CD8-positive, alpha-beta memory T cell (primary cell): Measurements from ENCODE around the gene NUDT13. TPM values are rescaled to one million over a fixed set of nuclear protein-coding genes. Genes with fewer than 3 reads are reported as not detected.

Experiments
- CTCF ChIA-PET: fragments of 350-600 bp; sonication (Branson Sonifier 250); formaldehyde crosslinking; loops from one replicate; lab custom pipeline; 2021; ENCODE audit warnings: antibody characterized with exemption; lab: Charles Lee
- POLR2A ChIA-PET: fragments of 350-600 bp; sonication (Branson Sonifier 250); formaldehyde crosslinking; loops from one replicate; lab custom pipeline; 2021; ENCODE audit warnings: antibody characterized with exemption; lab: Charles Lee
- DNase-seq, 5 donors: peaks; one replicate each; pipeline versions ENCODE4 v3.0.0 to v3.0.0-alpha.2; 2020 to 2022; ENCODE audit warnings: mixed read lengths in 1 of 5
- H3K27ac ChIP-seq: one replicate; pipeline ENCODE4 v1.7.0; 2013; ENCODE audit warnings: low read depth, mild to moderate bottlenecking, low read length, moderate library complexity
- H3K27me3 ChIP-seq: 2 replicates; pipeline ENCODE4 v1.7.0; 2013; ENCODE audit warnings: low read length, mild to moderate bottlenecking; ENCODE audit not compliant: insufficient read depth, poor library complexity, severe bottlenecking
- H3K36me3 ChIP-seq: 2 replicates; pipeline ENCODE4 v1.7.0; 2013; ENCODE audit warnings: mild to moderate bottlenecking, low read length, moderate library complexity; ENCODE audit not compliant: insufficient read depth
- H3K4me1 ChIP-seq: 2 replicates; pipeline ENCODE4 v1.7.0; 2013; ENCODE audit warnings: mild to moderate bottlenecking, low read length, moderate library complexity; ENCODE audit not compliant: insufficient read depth
- H3K4me3 ChIP-seq: 2 replicates; pipeline ENCODE4 v1.7.0; 2013; ENCODE audit warnings: mild to moderate bottlenecking, low read length
- H3K9me3 ChIP-seq: 2 replicates; pipeline ENCODE4 v1.7.0; 2013; ENCODE audit warnings: mild to moderate bottlenecking, low read length
- H3K27ac Mint-ChIP-seq, 8 donors: one replicate each; pipeline ENCODE4 v1.8.0; 2020 to 2021; ENCODE audit warnings: mixed read lengths in 8 of 8, mild to moderate bottlenecking in 6 of 8, inconsistent platforms in 3 of 8, moderate library complexity in 3 of 8
- H3K27me3 Mint-ChIP-seq, 2 donors: one replicate each; pipeline ENCODE4 v1.8.0; 2020 to 2021; ENCODE audit warnings: mixed read lengths in 2 of 2, mild to moderate bottlenecking in 1 of 2, moderate library complexity in 1 of 2
- H3K36me3 Mint-ChIP-seq, 3 donors: one replicate each; pipeline ENCODE4 v1.8.0; 2020 to 2021; ENCODE audit warnings: mixed read lengths in 3 of 3, inconsistent platforms in 1 of 3, mild to moderate bottlenecking in 1 of 3
- H3K4me1 Mint-ChIP-seq, 3 donors: one replicate each; pipeline ENCODE4 v1.8.0; 2020 to 2021; ENCODE audit warnings: mixed read lengths in 3 of 3, inconsistent platforms in 1 of 3, mild to moderate bottlenecking in 1 of 3
- H3K4me3 Mint-ChIP-seq, 7 donors: one replicate each; pipeline ENCODE4 v1.8.0; 2020 to 2021; ENCODE audit warnings: mixed read lengths in 7 of 7, mild to moderate bottlenecking in 6 of 7, moderate library complexity in 4 of 7, inconsistent platforms in 2 of 7
- H3K9me3 Mint-ChIP-seq, 5 donors: one replicate each; pipeline ENCODE4 v1.8.0; 2020 to 2022; ENCODE audit warnings: mixed read lengths in 5 of 5, mild to moderate bottlenecking in 3 of 5, moderate library complexity in 2 of 5, inconsistent platforms in 1 of 5
- polyA plus RNA-seq: library from polyadenylated mRNA; unstranded; fragments of 300-500 nt; fragmentation: Illumina TruSeq; gene quantifications from one replicate; pipeline ENCODE4 v1.2.3, GENCODE V29; 2021
- total RNA-seq, 2 experiments: library from RNA; stranded (reverse); gene quantifications; one replicate each; pipeline ENCODE4 v1.2.3, GENCODE V29; 2021

NUDT13 gene
- total RNA-seq (1 to 10 TPM; 1.7 TPM), polyA plus RNA-seq (0.85 TPM)

DNA sequence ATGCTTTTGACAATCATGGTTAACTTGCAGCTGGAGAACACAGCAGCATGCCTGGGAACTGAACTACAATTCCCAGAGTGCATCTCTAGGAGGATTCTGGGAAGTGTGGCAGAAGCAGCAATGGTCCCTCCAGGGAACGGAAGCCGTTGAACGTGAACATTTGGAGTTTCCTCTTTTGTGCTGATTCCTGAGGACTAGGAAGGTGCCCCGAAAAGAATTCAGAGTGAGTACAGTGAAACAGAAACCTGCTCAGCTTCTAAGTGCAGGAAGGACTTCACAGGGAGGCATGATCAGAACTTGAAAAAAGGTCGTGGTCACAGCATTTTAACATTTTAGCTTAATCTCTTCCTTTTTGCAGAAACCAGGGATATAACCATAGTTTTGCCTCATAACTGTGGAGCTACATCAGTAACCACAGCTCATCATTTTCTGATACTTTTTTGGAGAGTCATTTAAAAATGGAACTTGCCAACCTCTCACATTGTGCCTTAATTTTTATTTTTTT lies at the start of gene NUDT13:
NUDT13 (plus strand) TSS at position 111 of the 505 bp plus-strand sequence. CDS start 3,911 bp downstream, outside the sequence.
- no peaks in the 10 kb centered on the region for H3K27me3 ChIP-seq
- H3K27me3 Mint-ChIP-seq: no peaks in the 10 kb centered on the region
- H3K27ac ChIP-seq: peak within 1 kb of the TSS; percentile 73
- peak within 1 kb of the TSS; percentile 58 to 93 (median 89) for H3K27ac Mint-ChIP-seq
- CTCF ChIA-PET: interaction anchor here (1.5 to 2.7 kb wide), 3 partner anchors 14 to 48 kb away, joined by 3 to 18 read pairs (median 10); partner anchors contain the start of gene P4HA1
- peak within 1 kb of the TSS; percentile 52 for H3K4me3 ChIP-seq
- peaks cover 8 to 15% (median 14%) of the 10 kb centered on the region in 3 donors for H3K4me1 Mint-ChIP-seq
- peaks cover 5% of the 10 kb centered on the region for H3K36me3 ChIP-seq
- peak within 1 kb of the TSS; percentile 87 to 95 (median 91) for H3K4me3 Mint-ChIP-seq
- H3K4me1 ChIP-seq: no peaks in the 10 kb centered on the region
- peaks cover 3 to 26% (median 4%) of the 10 kb centered on the region in 3 donors for H3K36me3 Mint-ChIP-seq
- POLR2A ChIA-PET: interaction anchor here (0.6 to 1.4 kb wide), 2 partner anchors 14 to 508 kb away, joined by 8 to 9 read pairs; partner anchors contain the start of gene P4HA1
- peaks cover 0 to 3% (median 0%) of the 10 kb centered on the region in 5 donors for H3K9me3 Mint-ChIP-seq
- no peaks in the 10 kb centered on the region for H3K9me3 ChIP-seq
- peak in 4 of 5 donors; percentile 8 to 56 (median 38) for DNase-seq

DNA sequence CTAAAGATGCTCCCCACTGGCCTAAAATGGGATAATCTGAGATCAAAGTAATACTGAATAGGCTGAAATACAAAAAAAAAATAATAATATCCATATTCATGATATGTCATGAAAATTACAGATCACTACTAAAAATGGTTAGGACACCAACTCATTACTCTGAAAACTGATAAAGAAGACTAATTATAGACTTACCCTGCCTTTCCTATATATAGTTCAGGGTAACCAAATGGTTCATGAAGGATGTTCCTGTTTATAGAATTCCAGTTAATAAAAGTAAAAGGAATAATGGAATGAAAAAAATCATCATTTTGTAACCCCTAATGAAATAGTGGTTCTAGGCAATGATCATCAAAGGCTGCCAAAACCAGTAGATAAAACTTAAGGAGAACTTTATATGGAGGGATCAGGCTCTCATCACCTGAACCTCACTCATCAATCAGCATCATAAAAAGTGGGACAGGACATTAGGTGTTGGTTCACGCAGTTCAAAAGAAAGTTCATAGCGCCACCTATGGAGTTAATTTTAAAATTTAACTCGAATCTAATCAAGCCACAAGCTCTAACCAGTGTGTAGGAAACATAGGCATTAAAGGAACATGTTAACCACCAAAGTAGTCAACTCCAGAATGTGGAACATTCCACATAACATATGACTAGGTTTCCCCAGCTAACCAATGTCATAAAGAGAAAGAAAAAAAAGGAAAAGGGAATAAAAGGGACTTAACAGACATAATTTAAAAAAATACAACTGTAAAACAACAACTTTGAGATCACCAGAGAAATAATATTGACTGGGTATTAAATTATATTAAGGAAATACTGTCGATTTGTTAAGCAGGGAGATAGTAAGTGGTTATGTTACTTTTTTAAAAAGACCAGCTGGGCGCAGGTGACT lies 49.3 kb upstream of the NUDT13 start:
- peak in 2 of 5 donors; percentile 2 to 7 for DNase-seq
- Mint-ChIP-seq H3K27ac (peak overlapping the region in 4 of 8 donors; percentile 22 to 92 (median 48)), H3K36me3 (peaks cover 0 to 43% (median 1%) of the 10 kb centered on the region in 3 donors), H3K4me1 (peaks cover 8 to 13% (median 10%) of the 10 kb centered on the region in 3 donors), H3K4me3 (no peak overlapping the region), H3K9me3 (no peaks in the 10 kb centered on the region), H3K27me3 (no peaks in the 10 kb centered on the region)
- H3K27me3 ChIP-seq: no peaks in the 10 kb centered on the region
- no peak overlapping the region for H3K27ac ChIP-seq
- POLR2A ChIA-PET: no interaction called here
- CTCF ChIA-PET: interaction anchor here (0.7 to 0.9 kb wide), 3 partner anchors 35 to 697 kb away, joined by 3 to 4 read pairs (median 4); partner anchors contain the start of gene P4HA1
- H3K9me3 ChIP-seq: no peaks in the 10 kb centered on the region
- peaks cover 4% of the 10 kb centered on the region for H3K4me1 ChIP-seq
- no peaks in the 10 kb centered on the region for H3K36me3 ChIP-seq
- no peak overlapping the region for H3K4me3 ChIP-seq

DNA sequence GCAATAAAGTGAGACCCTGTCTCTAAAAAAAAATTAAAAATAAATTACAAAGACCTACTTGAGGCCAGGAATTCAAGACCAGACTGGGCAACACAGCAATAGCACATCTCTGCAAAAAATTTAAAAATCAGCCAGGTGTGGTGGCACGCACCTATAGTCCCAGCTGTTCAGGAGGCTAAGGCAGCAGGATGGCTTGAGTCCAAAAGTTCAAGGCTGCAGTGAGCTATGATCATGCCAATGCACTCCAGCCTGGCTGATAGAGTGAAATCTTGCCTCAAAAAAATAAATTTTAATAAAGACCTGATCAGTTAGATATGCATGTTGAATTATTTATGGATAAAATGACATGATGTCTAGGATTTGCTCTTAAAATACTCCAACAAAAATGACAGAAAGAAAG lies 48.5 kb upstream of the NUDT13 start:
- no peaks in the 10 kb centered on the region for H3K36me3 ChIP-seq
- no peak for DNase-seq
- Mint-ChIP-seq H3K9me3 (no peaks in the 10 kb centered on the region), H3K27me3 (no peaks in the 10 kb centered on the region), H3K27ac (peak overlapping the region in 2 of 8 donors; percentile 27 to 36), H3K4me3 (no peak overlapping the region), H3K4me1 (peaks cover 8 to 13% (median 10%) of the 10 kb centered on the region in 3 donors), H3K36me3 (peaks cover 0 to 48% (median 1%) of the 10 kb centered on the region in 3 donors)
- no peaks in the 10 kb centered on the region for H3K9me3 ChIP-seq
- H3K4me3 ChIP-seq: no peak overlapping the region
- peaks cover 4% of the 10 kb centered on the region for H3K4me1 ChIP-seq
- H3K27ac ChIP-seq: no peak overlapping the region
- ChIA-PET POLR2A (no interaction called here), CTCF (interaction anchor here (0.7 to 0.9 kb wide), 3 partner anchors 34 to 698 kb away, joined by 3 to 4 read pairs (median 4); partner anchors contain the start of gene P4HA1)
- H3K27me3 ChIP-seq: no peaks in the 10 kb centered on the region

DNA sequence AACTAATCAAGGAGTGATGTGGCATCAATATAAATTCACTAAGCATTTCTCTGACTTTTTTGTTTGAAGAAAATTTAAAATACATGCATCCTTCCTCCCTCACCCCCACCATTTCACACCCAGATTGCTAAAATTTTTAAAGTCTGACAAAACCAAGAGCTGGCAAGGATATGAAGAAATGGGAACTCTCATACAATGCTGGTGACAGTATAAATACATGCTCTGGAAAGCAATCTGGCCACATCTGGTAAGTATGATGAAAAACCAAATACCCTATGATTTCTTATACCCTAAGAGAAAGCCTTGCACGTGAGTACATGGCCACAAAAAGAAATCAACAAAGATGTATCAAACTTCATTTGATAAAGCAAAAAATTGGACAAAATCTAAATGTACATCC lies 44.8 kb upstream of the NUDT13 start:
- H3K27me3 ChIP-seq: no peaks in the 10 kb centered on the region
- no peak overlapping the region for H3K4me3 Mint-ChIP-seq
- no peak overlapping the region for H3K4me3 ChIP-seq
- DNase-seq: no peak
- no peak overlapping the region for H3K27ac ChIP-seq
- no peaks in the 10 kb centered on the region for H3K9me3 ChIP-seq
- no peaks in the 10 kb centered on the region for H3K27me3 Mint-ChIP-seq
- peaks cover 5 to 9% (median 6%) of the 10 kb centered on the region in 3 donors for H3K4me1 Mint-ChIP-seq
- H3K36me3 ChIP-seq: no peaks in the 10 kb centered on the region
- CTCF ChIA-PET: no interaction called here
- peaks cover 0 to 55% (median 10%) of the 10 kb centered on the region in 3 donors for H3K36me3 Mint-ChIP-seq
- peak overlapping the region in 3 of 8 donors; percentile 19 to 45 (median 21) for H3K27ac Mint-ChIP-seq
- POLR2A ChIA-PET: no interaction called here
- H3K4me1 ChIP-seq: peaks cover 1% of the 10 kb centered on the region
- H3K9me3 Mint-ChIP-seq: no peaks in the 10 kb centered on the region

DNA sequence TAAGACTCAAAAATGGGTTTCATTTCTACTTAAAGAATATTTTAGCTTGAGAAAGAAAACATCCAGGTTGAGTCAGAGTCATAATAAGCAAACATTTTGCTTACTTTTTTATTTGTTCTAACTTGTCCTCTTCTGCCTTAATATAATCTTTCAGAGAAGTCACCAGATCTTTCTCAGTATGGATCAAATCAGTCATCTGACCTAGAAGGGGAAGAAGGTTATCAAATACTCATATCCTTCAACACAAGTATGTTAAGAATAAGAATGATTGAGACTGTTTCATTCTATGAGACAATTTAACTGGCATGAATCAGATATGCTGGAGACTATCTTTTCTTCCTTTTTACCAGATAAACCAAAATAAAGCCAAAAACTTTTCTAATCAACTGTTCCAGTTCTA lies 36.6 kb upstream of the NUDT13 start:
- Mint-ChIP-seq H3K4me3 (no peak overlapping the region), H3K27me3 (no peaks in the 10 kb centered on the region), H3K4me1 (peaks cover 9 to 12% (median 11%) of the 10 kb centered on the region in 3 donors), H3K27ac (no peak overlapping the region), H3K9me3 (no peaks in the 10 kb centered on the region), H3K36me3 (peaks cover 4 to 41% (median 13%) of the 10 kb centered on the region in 3 donors)
- CTCF ChIA-PET: no interaction called here
- H3K9me3 ChIP-seq: no peaks in the 10 kb centered on the region
- H3K4me1 ChIP-seq: no peaks in the 10 kb centered on the region
- no peak overlapping the region for H3K4me3 ChIP-seq
- POLR2A ChIA-PET: no interaction called here
- H3K36me3 ChIP-seq: peaks cover 11% of the 10 kb centered on the region
- no peak for DNase-seq
- no peaks in the 10 kb centered on the region for H3K27me3 ChIP-seq
- H3K27ac ChIP-seq: no peak overlapping the region

DNA sequence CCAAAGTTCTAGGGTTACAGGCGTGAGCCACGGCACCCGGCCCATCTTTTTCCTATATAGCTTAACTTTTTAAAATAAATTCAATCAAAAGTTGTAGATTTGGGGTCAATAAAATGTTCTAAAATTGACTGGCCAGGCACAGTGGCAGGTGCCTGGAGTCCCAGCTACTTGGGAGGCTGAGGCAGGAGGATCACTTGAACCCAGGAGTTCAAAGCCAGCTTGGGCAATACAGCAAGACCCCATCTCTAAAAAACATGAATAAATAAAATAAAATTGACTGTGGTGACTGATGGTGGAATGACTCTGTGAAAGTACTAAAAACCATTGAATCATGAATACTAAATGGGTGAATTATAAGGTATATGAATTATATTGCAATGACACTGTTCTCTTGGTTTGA lies 34.4 kb upstream of the NUDT13 start:
- no peaks in the 10 kb centered on the region for H3K9me3 ChIP-seq
- ChIA-PET CTCF (interaction anchor here (1.5 kb wide), 1 partner anchor 83 kb away, joined by 3 read pairs; no protein-coding TSS in a partner anchor), POLR2A (no interaction called here)
- no peak overlapping the region for H3K4me3 Mint-ChIP-seq
- no peaks in the 10 kb centered on the region for H3K27me3 Mint-ChIP-seq
- peaks cover 11% of the 10 kb centered on the region for H3K36me3 ChIP-seq
- H3K4me3 ChIP-seq: no peak overlapping the region
- H3K4me1 ChIP-seq: no peaks in the 10 kb centered on the region
- no peaks in the 10 kb centered on the region for H3K9me3 Mint-ChIP-seq
- no peak for DNase-seq
- H3K27me3 ChIP-seq: no peaks in the 10 kb centered on the region
- H3K36me3 Mint-ChIP-seq: peaks cover 4 to 33% (median 7%) of the 10 kb centered on the region in 3 donors
- H3K27ac Mint-ChIP-seq: no peak overlapping the region
- no peak overlapping the region for H3K27ac ChIP-seq
- peaks cover 11 to 21% (median 12%) of the 10 kb centered on the region in 3 donors for H3K4me1 Mint-ChIP-seq

DNA sequence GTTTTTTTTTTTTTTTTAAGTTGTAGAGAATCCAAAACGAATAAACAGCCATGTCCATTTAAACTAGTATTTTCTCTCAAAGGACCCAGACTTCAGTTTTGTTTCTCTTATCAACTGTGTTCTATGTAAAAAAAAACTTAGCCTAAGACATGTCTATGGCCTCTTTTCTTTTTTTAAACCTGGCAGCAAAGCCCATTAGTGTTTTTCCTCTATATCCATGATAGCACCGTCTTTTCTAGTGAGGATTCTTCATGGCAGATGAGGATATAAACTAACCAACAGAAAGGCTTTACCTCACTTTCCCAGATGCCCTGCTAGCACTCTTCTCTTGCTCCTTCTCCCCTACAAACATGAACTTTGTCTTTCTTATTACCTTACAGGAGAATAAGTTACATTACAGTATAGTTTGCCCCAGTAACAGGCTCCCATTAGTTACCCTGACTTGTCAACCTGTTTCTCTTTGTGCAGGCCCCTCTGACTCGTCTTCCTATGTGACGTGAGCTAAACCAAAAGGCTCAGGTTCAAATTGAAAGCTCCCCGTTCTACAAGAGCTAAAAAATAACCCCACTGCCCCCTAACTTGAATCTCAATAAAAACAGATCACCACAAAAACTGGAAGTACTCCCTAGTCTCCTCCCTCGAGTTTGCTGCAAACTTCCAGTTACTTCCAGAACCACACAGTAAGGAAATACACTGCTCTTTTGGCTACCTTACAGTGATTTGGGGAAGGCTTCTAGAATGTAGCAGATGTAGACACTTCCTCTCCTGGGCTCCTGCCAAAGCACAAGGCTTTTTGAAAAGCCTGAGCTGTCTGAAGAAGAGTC lies 33.7 kb upstream of the NUDT13 start:
- ChIA-PET CTCF (interaction anchor here (1.3 kb wide), 1 partner anchor 16 kb away, joined by 4 read pairs; no protein-coding TSS in a partner anchor), POLR2A (no interaction called here)
- Histone ChIP-seq H3K4me3 (no peak overlapping the region), H3K4me1 (no peaks in the 10 kb centered on the region), H3K36me3 (peaks cover 11% of the 10 kb centered on the region), H3K9me3 (no peaks in the 10 kb centered on the region), H3K27me3 (no peaks in the 10 kb centered on the region), H3K27ac (no peak overlapping the region)
- peak overlapping the region; percentile 21 to 89 (median 58) for H3K27ac Mint-ChIP-seq
- peak overlapping the region in 5 of 7 donors; percentile 5 to 49 (median 28) for H3K4me3 Mint-ChIP-seq
- H3K4me1 Mint-ChIP-seq: peaks cover 11 to 21% (median 15%) of the 10 kb centered on the region in 3 donors
- no peaks in the 10 kb centered on the region for H3K27me3 Mint-ChIP-seq
- DNase-seq: no peak
- H3K9me3 Mint-ChIP-seq: no peaks in the 10 kb centered on the region
- peaks cover 4 to 26% (median 5%) of the 10 kb centered on the region in 3 donors for H3K36me3 Mint-ChIP-seq
